Esophagus squamous epithelium (tissue), 5 donors: ENCODE data around the gene IGF1R. TPM values are rescaled to one million over a fixed set of nuclear protein-coding genes. Genes with fewer than 3 reads are reported as not detected.

Experiments used
- DNase-seq: peaks from one replicate; lab custom pipeline; 2025; lab: John Stamatoyannopoulos, UW
- H3K27ac ChIP-seq, 4 donors: fragments of 200-600 bp; sonication (generic); one replicate each; pipeline ENCODE4 v1.5.1; 2016 to 2019; ENCODE audit warnings: mild to moderate bottlenecking in 1 of 4
- H3K27me3 ChIP-seq, 4 donors: fragments of 200-600 bp; sonication (generic); 1 replicate in 3 of 4; 2 replicates in 1 of 4; pipeline versions ENCODE4 v1.5.1 to v1.6.0; 2017 to 2021; ENCODE audit warnings: antibody characterized with exemption in 1 of 4
- H3K36me3 ChIP-seq, 3 donors: fragments of 200-600 bp; sonication (generic); one replicate each; pipeline ENCODE4 v1.5.1; 2016 to 2019
- H3K4me1 ChIP-seq, 3 donors: fragments of 200-600 bp; sonication (generic); one replicate each; pipeline ENCODE4 v1.5.1; 2017 to 2019
- H3K4me3 ChIP-seq, 4 donors: fragments of 200-600 bp; sonication (generic); 1 replicate in 3 of 4; 2 replicates in 1 of 4; pipeline ENCODE4 v1.5.1; 2016 to 2019; ENCODE audit warnings: mild to moderate bottlenecking in 2 of 4, moderate library complexity in 1 of 4
- H3K9me3 ChIP-seq, 3 donors: fragments of 200-600 bp; sonication (generic); one replicate each; pipeline ENCODE4 v1.5.1; 2016 to 2019
- POLR2A ChIP-seq, 4 donors: fragments of 450-650 bp; IDR thresholded peaks; one replicate each; pipeline ENCODE4 v1.6.1; 2017; ENCODE audit warnings: antibody characterized with exemption in 4 of 4, mild to moderate bottlenecking in 4 of 4, moderate library complexity in 3 of 4
- WGBS, 2 donors: methylation state at CpG; one replicate each; pipeline ENCODE4 v1.1.5; 2018; 5-methylcytosine and 5-hydroxymethylcytosine counted together
- intact Hi-C: fragments of 100-400 bp; cut with DNase I; formaldehyde crosslinking; loops from one replicate; pipeline ENCODE4 v1.15.0; 2022
- total RNA-seq, 4 donors: library from RNA; depleted of rRNA; stranded (reverse); fragments of >200 nt; gene quantifications; one replicate each; pipeline ENCODE4 v1.1.0, GENCODE V29; 2016
- TF ChIP-seq, protein P1 (sequence below), 6 experiments: fragments of 450-650 bp in 4 of 6; fragments of 200-600 bp in 2 of 6; sonication (generic) in 2 of 6; IDR thresholded peaks; one replicate each; pipeline ENCODE4 v1.5.1; 2016 to 2019; ENCODE audit warnings: antibody characterized with exemption in 6 of 6, mild to moderate bottlenecking in 4 of 6, moderate library complexity in 4 of 6
- donor health status: DM: yes; HTN: yes; CAD: no.

IGF1R gene
- total RNA-seq, 4 donors from 2014 or later = 20.5 to 54.8 (median 40.4) TPM

DNA sequence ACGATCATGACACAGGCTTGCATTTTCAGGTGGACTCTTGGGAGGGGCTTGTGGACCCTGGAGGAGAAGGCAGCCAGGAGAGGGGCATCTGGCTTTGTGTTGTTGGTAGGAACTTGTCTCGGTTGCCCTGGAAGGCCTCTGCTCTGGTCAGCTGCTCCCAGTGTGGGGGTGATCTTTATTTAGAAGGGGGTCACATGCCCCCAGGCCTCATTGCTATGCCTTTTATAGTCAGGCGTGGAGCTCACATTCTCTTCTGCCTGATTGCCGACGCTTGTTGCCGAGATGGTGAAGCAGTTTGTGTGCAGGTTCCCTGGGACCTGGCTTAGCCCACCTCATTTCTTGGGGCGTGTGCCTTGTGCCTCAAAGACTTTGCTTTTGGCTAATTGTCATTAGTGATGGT, 66.6 kb downstream of the IGF1R start:
- H3K27me3 ChIP-seq = no peaks in the 10 kb centered on the region
- no peak for DNase-seq
- intact Hi-C loops = no loop called here
- WGBS, 2 donors = 71 to 83% methylated on average over 6 to 7 of the region's 7 CpGs
- H3K4me1 ChIP-seq = peaks cover 41 to 75% (median 44%) of the 10 kb centered on the region in 3 donors
- H3K27ac ChIP-seq = peak overlapping the region in 3 of 4 donors; percentile 41 to 67 (median 65)
- peaks cover 0 to 11% (median 4%) of the 10 kb centered on the region in 3 donors for H3K9me3 ChIP-seq
- peaks cover 0 to 23% (median 8%) of the 10 kb centered on the region in 3 donors for H3K36me3 ChIP-seq
- no peak for TF ChIP-seq POLR2A (IDR thresholded peaks at IDR 0.05)
- H3K4me3 ChIP-seq = no peak overlapping the region

DNA sequence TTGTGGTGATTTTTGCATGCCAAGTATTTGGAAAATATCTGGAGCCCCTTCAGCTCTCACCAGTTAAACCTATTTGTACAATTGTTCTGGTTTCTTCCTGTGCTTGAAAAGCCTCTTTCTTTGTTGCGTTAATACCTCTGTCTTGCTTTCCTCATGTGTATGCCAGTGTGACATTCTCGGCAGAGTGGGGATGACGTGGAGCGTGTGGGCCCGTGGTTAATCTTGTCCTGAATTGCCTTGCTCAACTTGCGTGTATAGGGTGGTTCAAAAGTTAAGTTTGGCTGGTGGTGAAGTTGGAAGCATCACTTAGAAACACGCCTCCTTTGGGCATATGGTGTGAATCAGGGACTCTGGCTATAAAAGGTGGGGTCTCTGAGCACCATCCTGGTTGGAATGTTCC, 67.1 kb downstream of the IGF1R start:
- peak overlapping the region in 3 of 4 donors; percentile 41 to 67 (median 65) for H3K27ac ChIP-seq
- peaks cover 0 to 11% (median 4%) of the 10 kb centered on the region in 3 donors for H3K9me3 ChIP-seq
- intact Hi-C loops = no loop called here
- H3K4me3 ChIP-seq = no peak overlapping the region
- H3K27me3 ChIP-seq = no peaks in the 10 kb centered on the region
- DNase-seq = no peak
- H3K4me1 ChIP-seq = peaks cover 41 to 79% (median 44%) of the 10 kb centered on the region in 3 donors
- TF ChIP-seq, protein P1, sequence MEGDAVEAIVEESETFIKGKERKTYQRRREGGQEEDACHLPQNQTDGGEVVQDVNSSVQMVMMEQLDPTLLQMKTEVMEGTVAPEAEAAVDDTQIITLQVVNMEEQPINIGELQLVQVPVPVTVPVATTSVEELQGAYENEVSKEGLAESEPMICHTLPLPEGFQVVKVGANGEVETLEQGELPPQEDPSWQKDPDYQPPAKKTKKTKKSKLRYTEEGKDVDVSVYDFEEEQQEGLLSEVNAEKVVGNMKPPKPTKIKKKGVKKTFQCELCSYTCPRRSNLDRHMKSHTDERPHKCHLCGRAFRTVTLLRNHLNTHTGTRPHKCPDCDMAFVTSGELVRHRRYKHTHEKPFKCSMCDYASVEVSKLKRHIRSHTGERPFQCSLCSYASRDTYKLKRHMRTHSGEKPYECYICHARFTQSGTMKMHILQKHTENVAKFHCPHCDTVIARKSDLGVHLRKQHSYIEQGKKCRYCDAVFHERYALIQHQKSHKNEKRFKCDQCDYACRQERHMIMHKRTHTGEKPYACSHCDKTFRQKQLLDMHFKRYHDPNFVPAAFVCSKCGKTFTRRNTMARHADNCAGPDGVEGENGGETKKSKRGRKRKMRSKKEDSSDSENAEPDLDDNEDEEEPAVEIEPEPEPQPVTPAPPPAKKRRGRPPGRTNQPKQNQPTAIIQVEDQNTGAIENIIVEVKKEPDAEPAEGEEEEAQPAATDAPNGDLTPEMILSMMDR (IDR thresholded peaks at IDR 0.05) = no peak
- TF ChIP-seq POLR2A (IDR thresholded peaks at IDR 0.05) = no peak
- WGBS, 2 donors = 25 to 44% methylated on average over 7 of the region's 7 CpGs
- peaks cover 0 to 23% (median 8%) of the 10 kb centered on the region in 3 donors for H3K36me3 ChIP-seq

DNA sequence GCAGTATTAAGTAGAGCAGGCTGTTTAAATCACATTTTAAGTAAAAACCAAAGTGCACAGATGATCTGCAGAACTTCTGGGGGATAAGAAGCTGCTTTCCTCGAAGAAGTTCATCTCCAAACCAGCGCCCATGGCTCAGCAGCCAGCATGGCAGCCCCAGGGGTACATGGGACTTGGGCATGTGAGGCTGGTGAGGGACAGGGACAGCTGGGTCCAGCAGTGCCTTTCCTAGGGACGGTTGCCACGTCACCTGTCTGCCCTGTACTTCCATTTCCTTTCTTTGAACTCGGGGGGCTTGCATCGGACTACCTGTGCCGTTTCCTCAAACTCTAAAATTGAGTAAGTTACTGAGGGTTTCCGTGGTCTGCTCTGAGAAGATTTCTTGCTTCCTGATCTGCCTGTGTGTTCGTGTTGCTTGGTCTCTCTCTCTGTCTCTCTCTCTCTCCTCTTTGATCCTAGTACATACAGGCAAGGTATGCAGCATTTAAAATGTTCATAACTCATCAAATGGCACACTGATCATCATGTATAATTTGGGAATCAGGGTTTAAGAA, 67.6 kb downstream of the IGF1R start:
- Histone ChIP-seq H3K9me3 (peaks cover 0 to 9% (median 4%) of the 10 kb centered on the region in 3 donors), H3K4me1 (peaks cover 41 to 85% (median 48%) of the 10 kb centered on the region in 3 donors), H3K27ac (peak overlapping the region in 3 of 4 donors; percentile 41 to 65 (median 48)), H3K27me3 (no peaks in the 10 kb centered on the region), H3K4me3 (no peak overlapping the region), H3K36me3 (peaks cover 0 to 19% (median 8%) of the 10 kb centered on the region in 3 donors)
- intact Hi-C loops = no loop called here
- DNase-seq = no peak
- WGBS, 2 donors = 67 to 73% methylated on average over 9 of the region's 9 CpGs
- no peak for TF ChIP-seq POLR2A (IDR thresholded peaks at IDR 0.05)
- TF ChIP-seq, protein P1 (IDR thresholded peaks at IDR 0.05) = no peak

DNA sequence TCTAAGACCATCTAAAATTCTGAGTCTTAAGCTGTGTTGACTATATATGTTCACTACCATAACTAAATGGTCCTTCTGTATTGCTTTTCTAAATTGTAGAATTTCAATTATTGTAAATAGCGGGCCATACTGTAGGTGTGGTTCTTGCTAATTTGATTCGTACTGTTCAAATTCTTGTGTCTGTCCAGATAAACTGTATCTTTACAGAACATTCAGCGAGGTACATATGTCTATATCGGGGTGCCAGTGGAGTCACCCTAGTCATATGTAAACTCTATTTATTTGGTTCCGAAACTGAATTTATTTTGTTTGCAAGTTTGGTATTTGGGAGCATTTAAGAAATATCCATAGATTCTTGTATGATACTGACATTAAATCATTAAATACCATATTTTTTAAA, 69.0 kb downstream of the IGF1R start:
- peaks cover 41 to 98% (median 48%) of the 10 kb centered on the region in 3 donors for H3K4me1 ChIP-seq
- DNase-seq = no peak
- H3K27ac ChIP-seq = no peak overlapping the region
- no peaks in the 10 kb centered on the region for H3K9me3 ChIP-seq
- WGBS, 2 donors = 93 to 94% methylated on average over 5 of the region's 5 CpGs
- peaks cover 0 to 5% (median 0%) of the 10 kb centered on the region in 3 donors for H3K36me3 ChIP-seq
- TF ChIP-seq POLR2A (IDR thresholded peaks at IDR 0.05) = no peak
- TF ChIP-seq, protein P1 (IDR thresholded peaks at IDR 0.05) = no peak
- H3K27me3 ChIP-seq = no peaks in the 10 kb centered on the region
- H3K4me3 ChIP-seq = no peak overlapping the region
- intact Hi-C loops = no loop called here

DNA sequence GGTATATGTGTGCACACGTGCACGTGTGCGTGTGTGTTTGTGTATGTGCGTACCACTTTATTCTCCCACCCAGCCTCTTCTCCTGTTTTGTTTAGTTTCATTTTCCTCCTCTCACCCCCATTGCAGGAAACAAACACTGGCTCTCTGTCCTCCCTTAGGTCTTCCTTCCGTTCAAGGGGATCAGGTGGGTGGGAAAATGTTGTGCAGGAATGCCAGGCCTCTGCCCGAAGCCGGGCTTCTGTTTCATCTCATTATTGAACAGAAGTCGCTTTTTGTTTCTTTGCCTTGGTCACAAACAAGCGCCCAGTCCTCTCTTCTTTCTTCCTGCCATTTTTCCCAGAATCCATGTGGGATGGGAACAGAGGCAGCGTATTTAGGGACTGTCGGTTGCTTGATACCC, 69.6 kb downstream of the IGF1R start:
- TF ChIP-seq, protein P1 (IDR thresholded peaks at IDR 0.05) = no peak
- no peak for TF ChIP-seq POLR2A (IDR thresholded peaks at IDR 0.05)
- DNase-seq = no peak
- Histone ChIP-seq H3K27me3 (no peaks in the 10 kb centered on the region), H3K4me1 (peaks cover 39 to 98% (median 50%) of the 10 kb centered on the region in 3 donors), H3K4me3 (no peak overlapping the region), H3K9me3 (no peaks in the 10 kb centered on the region), H3K36me3 (peaks cover 0 to 2% (median 0%) of the 10 kb centered on the region in 3 donors), H3K27ac (peak overlapping the region in 1 of 4 donors; percentile 57)
- 82 to 88% methylated on average over 10 to 11 of the region's 11 CpGs for WGBS, 2 donors
- intact Hi-C loops = no loop called here
